WTC11 (cell line): ENCODE results near the gene CAPN2. TPM values are rescaled to one million over a fixed set of nuclear protein-coding genes. Genes with fewer than 3 reads are reported as not detected.

Source experiments
- ATAC-seq: fragments of 200-7000 bp; cut with Tn5 transposase; 2 replicates; pipeline ENCODE4 v1.10.0; 2021; ENCODE audit warnings: mild to moderate bottlenecking, moderate library complexity
- CTCF ChIA-PET: fragments of 300-600 bp; sonication (Branson Sonifier 250); formaldehyde crosslinking; loops from one replicate; lab custom pipeline; 2021; ENCODE audit warnings: antibody characterized with exemption; lab: Charles Lee
- POLR2A ChIA-PET: fragments of 350-600 bp; sonication (Branson Sonifier 250); formaldehyde crosslinking; loops from one replicate; lab custom pipeline; 2021; ENCODE audit warnings: antibody characterized with exemption; lab: Charles Lee
- DNase-seq: peaks from one replicate; pipeline ENCODE4 v3.0.0; 2021; ENCODE audit warnings: low spot score
- H3K27ac Mint-ChIP-seq: 2 replicates; pipeline ENCODE4 v1.8.0; 2021; ENCODE audit warnings: mixed read lengths
- H3K27me3 Mint-ChIP-seq: 2 replicates; pipeline ENCODE4 v1.8.0; 2021; ENCODE audit warnings: low read depth, mild to moderate bottlenecking, moderate library complexity, mixed read lengths
- H3K36me3 Mint-ChIP-seq: 2 replicates; pipeline ENCODE4 v1.8.0; 2021; ENCODE audit warnings: mixed read lengths
- H3K4me1 Mint-ChIP-seq: 2 replicates; pipeline ENCODE4 v1.8.0; 2022; ENCODE audit warnings: mixed read lengths
- H3K4me3 Mint-ChIP-seq: 2 replicates; pipeline ENCODE4 v1.8.0; 2021; ENCODE audit warnings: mild to moderate bottlenecking, moderate library complexity, mixed read lengths
- H3K9me3 Mint-ChIP-seq: 2 replicates; pipeline ENCODE4 v1.8.0; 2021; ENCODE audit warnings: mixed read lengths
- ATF6 ChIP-seq: sonication (generic); formaldehyde crosslinking; IDR thresholded peaks from 2 replicates; pipeline ENCODE4 v1.8.1; 2023; ENCODE audit warnings: mild to moderate bottlenecking, missing genetic modification reagents
- CBFB ChIP-seq: sonication (generic); formaldehyde crosslinking; IDR thresholded peaks from 2 replicates; pipeline ENCODE4 v1.8.1; 2022; ENCODE audit warnings: mild to moderate bottlenecking, low read depth, missing genetic modification reagents
- CREB1 ChIP-seq: sonication (generic); formaldehyde crosslinking; IDR thresholded peaks from 2 replicates; pipeline ENCODE4 v1.8.0; 2023; ENCODE audit warnings: mild to moderate bottlenecking, missing genetic modification reagents
- CREM ChIP-seq: sonication (generic); formaldehyde crosslinking; IDR thresholded peaks from 2 replicates; pipeline ENCODE4 v1.8.1; 2022; ENCODE audit warnings: mild to moderate bottlenecking, missing genetic modification reagents, moderate library complexity
- E2F5 ChIP-seq: sonication (generic); formaldehyde crosslinking; IDR thresholded peaks from 2 replicates; pipeline ENCODE4 v1.8.1; 2022; ENCODE audit warnings: mild to moderate bottlenecking, moderate library complexity, missing genetic modification reagents
- ETV6 ChIP-seq: sonication (generic); formaldehyde crosslinking; IDR thresholded peaks from 2 replicates; pipeline ENCODE4 v1.8.1; 2022; ENCODE audit warnings: mild to moderate bottlenecking, missing genetic modification reagents
- GABPB1 ChIP-seq: sonication (generic); formaldehyde crosslinking; IDR thresholded peaks from 2 replicates; pipeline ENCODE4 v1.8.1; 2023; ENCODE audit warnings: mild to moderate bottlenecking, missing genetic modification reagents
- GTF2I ChIP-seq: fragments of 250-450 bp; sonication (Bioruptor Pico); conservative IDR thresholded peaks from 2 replicates; pipeline ENCODE4 v1.4.0; 2021; ENCODE audit warnings: mild to moderate bottlenecking
- IRF2 ChIP-seq: sonication (generic); formaldehyde crosslinking; IDR thresholded peaks from 2 replicates; pipeline ENCODE4 v1.8.0; 2022; ENCODE audit warnings: low read depth, missing genetic modification reagents, borderline replicate concordance
- MAX ChIP-seq: sonication (generic); formaldehyde crosslinking; IDR thresholded peaks from 2 replicates; pipeline ENCODE4 v1.8.0; 2022; ENCODE audit warnings: mild to moderate bottlenecking, missing genetic modification reagents
- MXD4 ChIP-seq: fragments of 250-450 bp; sonication (Bioruptor Pico); IDR thresholded peaks from 2 replicates; pipeline ENCODE4 v1.8.0; 2021; ENCODE audit warnings: mild to moderate bottlenecking, moderate library complexity, borderline replicate concordance
- NR2C2 ChIP-seq: sonication (generic); formaldehyde crosslinking; IDR thresholded peaks from 2 replicates; pipeline ENCODE4 v1.8.0; 2022; ENCODE audit warnings: mild to moderate bottlenecking, missing genetic modification reagents
- SMAD4 ChIP-seq: sonication (generic); formaldehyde crosslinking; IDR thresholded peaks from 2 replicates; pipeline ENCODE4 v1.8.0; 2022; ENCODE audit warnings: mild to moderate bottlenecking, missing genetic modification reagents
- TEAD1 ChIP-seq: sonication (generic); formaldehyde crosslinking; IDR thresholded peaks from 2 replicates; pipeline ENCODE4 v1.8.0; 2022; ENCODE audit warnings: mild to moderate bottlenecking, missing genetic modification reagents
- TP53 ChIP-seq: sonication (generic); formaldehyde crosslinking; IDR thresholded peaks from 2 replicates; pipeline ENCODE4 v1.8.1; 2023; ENCODE audit warnings: mild to moderate bottlenecking, missing genetic modification reagents
- ZNF121 ChIP-seq: sonication (generic); formaldehyde crosslinking; IDR thresholded peaks from 2 replicates; pipeline ENCODE4 v1.8.0; 2023; ENCODE audit warnings: missing genetic modification reagents
- ZNF138 ChIP-seq: sonication (generic); formaldehyde crosslinking; conservative IDR thresholded peaks from 2 replicates; pipeline ENCODE4 v1.8.1; 2022; ENCODE audit warnings: mild to moderate bottlenecking, moderate library complexity, missing genetic modification reagents
- ZNF263 ChIP-seq: sonication (generic); formaldehyde crosslinking; IDR thresholded peaks from 2 replicates; pipeline ENCODE4 v1.8.1; 2022; ENCODE audit warnings: low read depth, mild to moderate bottlenecking, moderate library complexity, missing genetic modification reagents
- ZNF317 ChIP-seq: sonication (generic); formaldehyde crosslinking; IDR thresholded peaks from 2 replicates; pipeline ENCODE4 v1.8.1; 2023; ENCODE audit warnings: low read depth, mild to moderate bottlenecking, moderate library complexity, missing genetic modification reagents, borderline replicate concordance
- ZNF423 ChIP-seq: fragments of 250-450 bp; sonication (Bioruptor Pico); IDR thresholded peaks from 2 replicates; pipeline ENCODE4 v2.1.2; 2022; ENCODE audit warnings: mild to moderate bottlenecking, moderate library complexity
- ZNF425 ChIP-seq: fragments of 250-450 bp; sonication (Bioruptor Pico); conservative IDR thresholded peaks from 2 replicates; pipeline ENCODE4 v1.9.0; 2021; ENCODE audit warnings: mild to moderate bottlenecking
- ZNF671 ChIP-seq: fragments of 250-450 bp; sonication (Bioruptor Pico); IDR thresholded peaks from 2 replicates; pipeline ENCODE4 v1.8.0; 2021; ENCODE audit warnings: mild to moderate bottlenecking
- total RNA-seq: library from RNA; stranded (reverse); gene quantifications from 3 replicates; pipeline ENCODE4 v1.2.3, GENCODE V29; 2021
- TF ChIP-seq, protein P1 (sequence below): sonication (generic); formaldehyde crosslinking; IDR thresholded peaks from 2 replicates; pipeline ENCODE4 v1.8.1; 2023; ENCODE audit warnings: mild to moderate bottlenecking, missing genetic modification reagents
- TF ChIP-seq, protein P2 (sequence below): fragments of 250-450 bp; sonication (Bioruptor Pico); IDR thresholded peaks from 2 replicates; pipeline ENCODE4 v1.9.0; 2021; ENCODE audit warnings: mild to moderate bottlenecking, borderline replicate concordance

Gene CAPN2
- total RNA-seq, 1 experiment from 2014 or later: 21.3 TPM

DNA sequence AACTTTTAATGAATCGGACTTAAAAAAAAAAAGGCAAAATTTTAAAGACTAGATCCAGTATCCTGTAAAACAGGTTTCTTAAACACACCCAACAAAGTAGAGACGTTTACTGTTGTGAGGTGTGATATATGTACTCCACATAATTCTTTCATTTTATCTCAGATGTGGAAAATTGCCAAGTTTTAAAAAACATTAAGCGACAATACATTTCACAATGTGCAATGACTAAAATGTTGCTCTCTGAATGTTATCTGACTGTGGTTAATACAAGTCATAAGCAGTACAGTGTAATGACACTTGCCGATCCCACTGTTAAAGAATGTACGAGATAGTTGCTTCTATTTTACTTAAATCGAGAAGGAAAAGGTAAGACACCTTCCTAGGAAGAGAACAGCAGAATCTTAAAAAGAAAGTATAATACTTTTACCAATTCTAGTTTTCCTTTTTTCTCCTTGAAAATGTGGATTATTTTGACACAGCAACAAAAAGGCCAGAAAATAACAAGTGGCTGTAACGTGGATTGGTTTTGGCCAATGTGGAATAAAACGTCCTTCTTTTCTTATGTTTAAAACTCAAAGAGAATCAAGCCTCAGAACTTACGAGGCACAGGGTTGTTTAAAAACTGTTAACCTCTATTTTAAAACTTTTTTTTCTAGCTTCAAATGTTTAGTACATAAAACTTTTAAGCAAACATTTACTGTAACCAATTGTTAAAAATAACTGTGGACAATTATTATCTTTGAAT is 82.0 kb downstream of the CAPN2 start (continued):
- no peak for TF ChIP-seq ZNF425
- TF ChIP-seq SMAD4 (CRISPR knock-in tag): no peak
- TF ChIP-seq CBFB (CRISPR knock-in tag): no peak
- no peak for TF ChIP-seq ZNF671 (CRISPR knock-in tag)
- TF ChIP-seq GABPB1 (CRISPR knock-in tag): no peak
- TF ChIP-seq MAX (CRISPR knock-in tag): no peak

GRCh38 chr1:223796210-223796609 is 83.9 kb downstream of the CAPN2 start:
- no peak for ATAC-seq
- POLR2A ChIA-PET: no interaction called here

More at GRCh38 chr1:223796210-223796609, 83.9 kb downstream of the CAPN2 start:
- no peak for TF ChIP-seq MXD4
- no peak for TF ChIP-seq CREB1
- no peak for TF ChIP-seq MAX (CRISPR knock-in tag)
- TF ChIP-seq ZNF317 (CRISPR knock-in tag): no peak
- TF ChIP-seq ZNF121 (CRISPR knock-in tag): no peak
- no peak for TF ChIP-seq ZNF263 (CRISPR knock-in tag)
- TF ChIP-seq IRF2: no peak
- no peak for TF ChIP-seq ETV6 (CRISPR knock-in tag)
- TF ChIP-seq NR2C2 (CRISPR knock-in tag): no peak
- TF ChIP-seq, protein P1, sequence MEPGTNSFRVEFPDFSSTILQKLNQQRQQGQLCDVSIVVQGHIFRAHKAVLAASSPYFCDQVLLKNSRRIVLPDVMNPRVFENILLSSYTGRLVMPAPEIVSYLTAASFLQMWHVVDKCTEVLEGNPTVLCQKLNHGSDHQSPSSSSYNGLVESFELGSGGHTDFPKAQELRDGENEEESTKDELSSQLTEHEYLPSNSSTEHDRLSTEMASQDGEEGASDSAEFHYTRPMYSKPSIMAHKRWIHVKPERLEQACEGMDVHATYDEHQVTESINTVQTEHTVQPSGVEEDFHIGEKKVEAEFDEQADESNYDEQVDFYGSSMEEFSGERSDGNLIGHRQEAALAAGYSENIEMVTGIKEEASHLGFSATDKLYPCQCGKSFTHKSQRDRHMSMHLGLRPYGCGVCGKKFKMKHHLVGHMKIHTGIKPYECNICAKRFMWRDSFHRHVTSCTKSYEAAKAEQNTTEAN (CRISPR knock-in tag): no peak
- TF ChIP-seq TP53 (CRISPR knock-in tag): no peak
- no peak for TF ChIP-seq GTF2I (CRISPR knock-in tag)
- TF ChIP-seq E2F5 (CRISPR knock-in tag): no peak
- TF ChIP-seq ZNF423: no peak
- TF ChIP-seq TEAD1: no peak
- TF ChIP-seq, protein P2, sequence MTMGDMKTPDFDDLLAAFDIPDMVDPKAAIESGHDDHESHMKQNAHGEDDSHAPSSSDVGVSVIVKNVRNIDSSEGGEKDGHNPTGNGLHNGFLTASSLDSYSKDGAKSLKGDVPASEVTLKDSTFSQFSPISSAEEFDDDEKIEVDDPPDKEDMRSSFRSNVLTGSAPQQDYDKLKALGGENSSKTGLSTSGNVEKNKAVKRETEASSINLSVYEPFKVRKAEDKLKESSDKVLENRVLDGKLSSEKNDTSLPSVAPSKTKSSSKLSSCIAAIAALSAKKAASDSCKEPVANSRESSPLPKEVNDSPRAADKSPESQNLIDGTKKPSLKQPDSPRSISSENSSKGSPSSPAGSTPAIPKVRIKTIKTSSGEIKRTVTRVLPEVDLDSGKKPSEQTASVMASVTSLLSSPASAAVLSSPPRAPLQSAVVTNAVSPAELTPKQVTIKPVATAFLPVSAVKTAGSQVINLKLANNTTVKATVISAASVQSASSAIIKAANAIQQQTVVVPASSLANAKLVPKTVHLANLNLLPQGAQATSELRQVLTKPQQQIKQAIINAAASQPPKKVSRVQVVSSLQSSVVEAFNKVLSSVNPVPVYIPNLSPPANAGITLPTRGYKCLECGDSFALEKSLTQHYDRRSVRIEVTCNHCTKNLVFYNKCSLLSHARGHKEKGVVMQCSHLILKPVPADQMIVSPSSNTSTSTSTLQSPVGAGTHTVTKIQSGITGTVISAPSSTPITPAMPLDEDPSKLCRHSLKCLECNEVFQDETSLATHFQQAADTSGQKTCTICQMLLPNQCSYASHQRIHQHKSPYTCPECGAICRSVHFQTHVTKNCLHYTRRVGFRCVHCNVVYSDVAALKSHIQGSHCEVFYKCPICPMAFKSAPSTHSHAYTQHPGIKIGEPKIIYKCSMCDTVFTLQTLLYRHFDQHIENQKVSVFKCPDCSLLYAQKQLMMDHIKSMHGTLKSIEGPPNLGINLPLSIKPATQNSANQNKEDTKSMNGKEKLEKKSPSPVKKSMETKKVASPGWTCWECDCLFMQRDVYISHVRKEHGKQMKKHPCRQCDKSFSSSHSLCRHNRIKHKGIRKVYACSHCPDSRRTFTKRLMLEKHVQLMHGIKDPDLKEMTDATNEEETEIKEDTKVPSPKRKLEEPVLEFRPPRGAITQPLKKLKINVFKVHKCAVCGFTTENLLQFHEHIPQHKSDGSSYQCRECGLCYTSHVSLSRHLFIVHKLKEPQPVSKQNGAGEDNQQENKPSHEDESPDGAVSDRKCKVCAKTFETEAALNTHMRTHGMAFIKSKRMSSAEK (CRISPR knock-in tag): no peak
- no peak for TF ChIP-seq ATF6 (CRISPR knock-in tag)
- no peak for TF ChIP-seq ZNF138 (CRISPR knock-in tag)
- TF ChIP-seq CREM (CRISPR knock-in tag): no peak
- H3K9me3 Mint-ChIP-seq: no peaks in the 10 kb centered on the region
- no peaks in the 10 kb centered on the region for H3K4me1 Mint-ChIP-seq
- no peak overlapping the region; the same call in 1 of the 2 replicates for H3K27ac Mint-ChIP-seq
- peaks cover 59% of the 10 kb centered on the region for H3K36me3 Mint-ChIP-seq
- CTCF ChIA-PET: interaction anchor here (0.6 kb wide), 1 partner anchor 16 kb away, joined by 4 read pairs; no protein-coding TSS in a partner anchor
- DNase-seq: no peak
- no peak overlapping the region for H3K4me3 Mint-ChIP-seq
- no peaks in the 10 kb centered on the region for H3K27me3 Mint-ChIP-seq
